H1 (cell line): ENCODE data around the gene CDKL5. TPM values are rescaled to one million over a fixed set of nuclear protein-coding genes. Genes with fewer than 3 reads are reported as not detected.

Source experiments
- ATF2 ChIP-seq: IDR thresholded peaks from 2 replicates; pipeline ENCODE4 v1.6.1; 2012; ENCODE audit warnings: low read length, inconsistent platforms
- CBX5 ChIP-seq: fragments of 300-800, 300-1000 bp; sonication (generic); IDR thresholded peaks from 2 replicates; pipeline ENCODE4 v1.7.1; 2016; ENCODE audit warnings: antibody characterized with exemption, low read length, low read depth
- FOSL1 ChIP-seq: IDR thresholded peaks from 2 replicates; pipeline ENCODE4 v1.6.1; 2011; ENCODE audit warnings: mild to moderate bottlenecking, low read depth, low read length, moderate library complexity; ENCODE audit not compliant: insufficient read depth
- JUND ChIP-seq: IDR thresholded peaks from 2 replicates; pipeline ENCODE4 v1.6.1; 2011; ENCODE audit warnings: mild to moderate bottlenecking, improper control_type of control experiment, low read length
- SIRT6 ChIP-seq: IDR thresholded peaks from one replicate; pipeline ENCODE4 v1.7.1; 2012; ENCODE audit warnings: low read length, inconsistent platforms
- polyA plus RNA-seq, 7 experiments: library from polyadenylated mRNA; depleted of rRNA in 3 of 7; stranded (reverse) in 5 of 7; unstranded in 2 of 7; fragments of >200 nt in 5 of 7; fragments of 200-250 nt in 2 of 7; gene quantifications; 1 replicate in 5 of 7; 2 replicates in 1 of 7; 4 replicates in 1 of 7; pipeline versions ENCODE4 v1.2.1 to v1.2.3, GENCODE V29; 2011 to 2013; ENCODE audit warnings: missing spikeins in 2 of 7, mixed read lengths in 2 of 7
- total RNA-seq: library from RNA; stranded (reverse); fragmentation: NEBNext Ultra II Directional; extraction: Animal tissue kit (Norgen Biotek cat#: 25700); gene quantifications from 2 replicates; pipeline ENCODE4 v1.2.1, GENCODE V29; 2021
- TF ChIP-seq, protein P1 (sequence below): IDR thresholded peaks from 2 replicates; pipeline ENCODE4 v1.6.1; 2012; ENCODE audit warnings: inconsistent platforms

CDKL5 gene
- total and polyA plus RNA-seq, 2 of the 8 experiments (the other 6 are each of a cell fraction or from before 2014, with no cell fraction given), result 5.5 to 15.6 TPM

- TF ChIP-seq ATF2 (no peak), SIRT6 (no peak), JUND (no peak), CBX5 (no peak), FOSL1 (no peak)
- TF ChIP-seq, protein P1, sequence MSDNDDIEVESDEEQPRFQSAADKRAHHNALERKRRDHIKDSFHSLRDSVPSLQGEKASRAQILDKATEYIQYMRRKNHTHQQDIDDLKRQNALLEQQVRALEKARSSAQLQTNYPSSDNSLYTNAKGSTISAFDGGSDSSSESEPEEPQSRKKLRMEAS, result no peak
Measured at GRCh38 chrX:18691431-18691830, 266.0 kb downstream of the CDKL5 start (continued).
